ENCODE results near the gene HES1. TPM values are rescaled to one million over a fixed set of nuclear protein-coding genes. Genes with fewer than 3 reads are reported as not detected.

Gene HES1
- total RNA-seq, 3 donors from 2014 or later = 6.6 to 110 (median 87.2) TPM

DNA sequence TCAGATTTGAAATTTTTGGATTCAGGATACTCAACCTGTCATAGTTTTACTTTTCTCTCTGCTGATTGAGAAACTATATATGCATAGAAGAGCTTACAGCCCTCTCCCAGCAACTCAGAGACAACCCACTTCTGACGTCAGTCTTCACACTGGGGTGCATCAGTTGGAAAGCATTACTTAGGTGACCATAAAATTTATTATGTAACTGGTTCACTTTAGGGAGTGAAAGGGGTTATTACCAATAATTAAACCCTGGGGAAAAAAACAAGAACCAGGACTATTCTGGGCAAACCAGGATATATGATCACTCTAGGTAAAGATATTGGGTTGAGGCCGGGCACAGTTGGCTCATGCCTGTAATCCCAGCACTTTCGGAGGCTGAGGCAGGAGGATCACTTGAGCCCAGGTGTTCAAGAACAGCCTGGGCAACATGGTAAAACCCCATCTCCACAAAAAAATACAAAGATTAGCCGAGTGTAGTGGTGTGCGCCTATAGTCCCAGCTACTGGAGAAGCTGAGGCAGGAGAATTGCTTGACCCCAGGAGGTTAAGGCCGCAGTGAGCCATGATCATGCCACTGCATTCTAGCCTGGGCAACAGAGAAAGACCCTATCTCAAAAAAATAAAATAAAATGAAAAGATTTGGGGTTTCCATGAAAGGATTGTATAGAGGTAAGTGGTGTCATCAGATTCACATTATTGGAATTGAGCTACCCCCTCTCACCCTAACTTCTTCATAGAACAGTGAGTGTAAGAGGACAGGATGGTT lies 27.1 kb downstream of the HES1 start:
- no peak for DNase-seq (ENCODE audit: low spot score in 2 of 2)
- H3K36me3 ChIP-seq = no peaks in the 10 kb centered on the region
- no peaks in the 10 kb centered on the region for H3K9me3 ChIP-seq
- intact Hi-C loops (cut with DNase I; ENCODE audit: low total_unique reads) = no loop called here
- H3K4me3 ChIP-seq = no peak overlapping the region
- TF ChIP-seq, protein P1, sequence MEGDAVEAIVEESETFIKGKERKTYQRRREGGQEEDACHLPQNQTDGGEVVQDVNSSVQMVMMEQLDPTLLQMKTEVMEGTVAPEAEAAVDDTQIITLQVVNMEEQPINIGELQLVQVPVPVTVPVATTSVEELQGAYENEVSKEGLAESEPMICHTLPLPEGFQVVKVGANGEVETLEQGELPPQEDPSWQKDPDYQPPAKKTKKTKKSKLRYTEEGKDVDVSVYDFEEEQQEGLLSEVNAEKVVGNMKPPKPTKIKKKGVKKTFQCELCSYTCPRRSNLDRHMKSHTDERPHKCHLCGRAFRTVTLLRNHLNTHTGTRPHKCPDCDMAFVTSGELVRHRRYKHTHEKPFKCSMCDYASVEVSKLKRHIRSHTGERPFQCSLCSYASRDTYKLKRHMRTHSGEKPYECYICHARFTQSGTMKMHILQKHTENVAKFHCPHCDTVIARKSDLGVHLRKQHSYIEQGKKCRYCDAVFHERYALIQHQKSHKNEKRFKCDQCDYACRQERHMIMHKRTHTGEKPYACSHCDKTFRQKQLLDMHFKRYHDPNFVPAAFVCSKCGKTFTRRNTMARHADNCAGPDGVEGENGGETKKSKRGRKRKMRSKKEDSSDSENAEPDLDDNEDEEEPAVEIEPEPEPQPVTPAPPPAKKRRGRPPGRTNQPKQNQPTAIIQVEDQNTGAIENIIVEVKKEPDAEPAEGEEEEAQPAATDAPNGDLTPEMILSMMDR (IDR thresholded peaks at IDR 0.05) = no peak
- TF ChIP-seq POLR2A (IDR thresholded peaks at IDR 0.05) (no peak), POLR2AphosphoS5 (IDR thresholded peaks at IDR 0.05) (no peak)
- no peaks in the 10 kb centered on the region for H3K27me3 ChIP-seq
- peaks cover 9 to 21% of the 10 kb centered on the region in 2 donors for H3K4me1 ChIP-seq
- no peak overlapping the region for H3K27ac ChIP-seq

DNA sequence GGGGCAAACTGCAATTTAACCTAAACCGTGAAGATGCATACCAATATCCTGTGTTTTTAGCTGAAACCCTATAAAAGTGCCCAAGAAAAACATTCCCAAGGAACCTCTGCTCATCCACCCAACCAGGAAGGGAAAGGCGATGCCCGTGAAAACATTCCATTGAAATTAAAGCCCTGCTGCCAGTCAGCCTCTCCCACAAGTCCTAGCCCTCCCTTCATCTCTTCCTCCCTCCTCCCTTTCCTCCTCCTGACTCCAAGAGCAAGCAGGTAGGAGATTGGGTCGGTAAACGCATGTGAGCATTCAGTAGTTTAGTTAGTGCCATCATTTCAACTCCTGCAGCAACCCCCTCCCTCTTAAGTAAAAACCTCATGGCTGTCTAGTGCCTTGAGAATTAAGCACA lies 27.7 kb downstream of the HES1 start:
- Histone ChIP-seq H3K27me3 (no peaks in the 10 kb centered on the region), H3K4me3 (no peak overlapping the region), H3K27ac (peak overlapping the region in 1 of 2 donors; percentile 20), H3K36me3 (no peaks in the 10 kb centered on the region), H3K9me3 (no peaks in the 10 kb centered on the region), H3K4me1 (peaks cover 9 to 21% of the 10 kb centered on the region in 2 donors)
- intact Hi-C loops (cut with DNase I; ENCODE audit: low total_unique reads) = no loop called here
- TF ChIP-seq POLR2A (IDR thresholded peaks at IDR 0.05) (no peak), POLR2AphosphoS5 (IDR thresholded peaks at IDR 0.05) (no peak)
- TF ChIP-seq, protein P1 (IDR thresholded peaks at IDR 0.05) = no peak
- DNase-seq (ENCODE audit: low spot score in 2 of 2) = no peak

- Histone ChIP-seq H3K9me3 (no peaks in the 10 kb centered on the region), H3K27ac (no peak overlapping the region), H3K4me1 (peaks cover 6 to 11% of the 10 kb centered on the region in 2 donors), H3K4me3 (no peak overlapping the region), H3K27me3 (no peaks in the 10 kb centered on the region), H3K36me3 (no peaks in the 10 kb centered on the region)
- intact Hi-C loops (cut with DNase I; ENCODE audit: low total_unique reads) = no loop called here
- DNase-seq (ENCODE audit: low spot score in 2 of 2) = no peak
- no peak for TF ChIP-seq POLR2AphosphoS5 (IDR thresholded peaks at IDR 0.05)
Observed at GRCh38 chr3:194164861-194165260, 28.9 kb downstream of the HES1 start.

DNA sequence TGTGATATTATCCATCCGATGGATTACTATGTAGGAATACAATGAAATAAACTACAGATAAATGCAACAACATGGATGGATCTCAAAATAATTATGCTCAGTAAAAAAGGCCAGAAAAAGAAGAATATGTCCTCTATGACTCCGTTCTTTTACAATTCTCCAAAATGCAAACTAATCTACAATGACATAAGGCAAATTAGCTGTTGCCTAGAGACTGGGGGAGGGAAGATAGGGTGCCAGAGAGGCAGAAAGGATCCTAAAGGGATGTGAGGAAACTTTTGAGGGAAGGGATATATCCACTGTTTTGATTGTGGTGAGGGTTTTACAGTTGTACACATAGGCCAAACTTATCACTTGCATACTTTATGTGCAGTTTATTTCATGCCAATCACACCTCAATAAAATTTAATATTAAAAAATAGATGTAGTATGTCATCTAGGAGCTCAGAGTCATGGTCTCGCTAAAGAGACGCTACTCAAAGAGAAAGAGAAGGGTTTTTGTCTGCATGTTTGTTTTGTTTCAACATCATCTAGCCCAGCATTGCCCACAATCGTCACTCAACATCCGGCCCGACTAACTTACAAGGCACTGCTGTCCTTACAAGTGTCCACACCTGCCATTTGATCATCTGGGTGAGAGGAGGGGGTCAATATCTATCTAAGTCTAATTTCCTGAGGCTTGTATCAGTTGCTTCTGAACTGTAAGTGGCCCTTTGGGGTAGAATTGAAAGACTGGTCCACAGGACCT lies 29.5 kb downstream of the HES1 start:
- H3K4me1 ChIP-seq = peaks cover 6 to 8% of the 10 kb centered on the region in 2 donors
- intact Hi-C loops (cut with DNase I; ENCODE audit: low total_unique reads) = no loop called here
- H3K4me3 ChIP-seq = no peak overlapping the region
- DNase-seq (ENCODE audit: low spot score in 2 of 2) = no peak
- no peaks in the 10 kb centered on the region for H3K36me3 ChIP-seq
- no peaks in the 10 kb centered on the region for H3K27me3 ChIP-seq
- H3K27ac ChIP-seq = peak overlapping the region; percentile 44 to 81
- TF ChIP-seq POLR2A (IDR thresholded peaks at IDR 0.05) (no peak), POLR2AphosphoS5 (IDR thresholded peaks at IDR 0.05) (no peak)
- TF ChIP-seq, protein P1 (IDR thresholded peaks at IDR 0.05) = no peak
- H3K9me3 ChIP-seq = no peaks in the 10 kb centered on the region

DNA sequence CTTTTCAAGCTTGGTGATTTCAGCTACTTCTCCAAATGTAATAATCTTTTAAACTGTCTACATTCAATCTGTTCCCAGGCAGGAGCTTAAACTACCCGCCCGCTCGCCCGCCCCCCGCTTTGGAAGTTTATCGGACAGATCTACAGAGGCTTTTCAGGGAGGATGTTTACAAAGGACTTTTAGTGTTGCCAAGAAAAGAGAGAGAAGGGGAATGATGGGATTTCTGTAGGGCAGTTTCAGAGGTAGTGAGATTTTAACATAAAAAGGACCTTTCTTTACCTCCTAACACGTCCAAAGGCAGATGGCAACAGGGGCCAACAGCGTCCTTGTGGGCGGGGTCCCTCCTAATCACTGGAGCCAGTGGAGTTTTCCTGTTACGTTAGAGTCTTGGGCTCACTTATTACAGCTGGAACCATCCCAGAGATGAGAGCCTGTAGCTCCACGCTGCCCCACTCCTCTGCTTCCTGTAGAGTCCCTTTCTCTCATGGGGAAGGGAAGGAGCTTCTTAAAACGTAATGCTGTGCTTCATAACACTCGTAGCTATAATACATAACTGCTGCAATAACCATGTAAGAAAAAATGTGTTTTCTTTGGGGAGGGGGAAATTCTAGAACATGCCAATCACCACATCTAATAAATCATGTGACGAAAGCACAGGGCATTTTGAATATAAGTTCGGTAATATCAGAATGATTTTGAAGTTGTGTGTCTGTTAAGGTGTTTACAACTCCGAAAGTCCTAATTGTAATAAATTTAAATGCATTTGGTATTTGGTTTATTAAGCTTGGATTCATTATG lies 30.9 kb downstream of the HES1 start:
- Histone ChIP-seq H3K9me3 (no peaks in the 10 kb centered on the region), H3K27ac (peak overlapping the region; percentile 77 to 81), H3K4me1 (peaks cover 4 to 6% of the 10 kb centered on the region in 2 donors), H3K4me3 (peak overlapping the region in 2 of 3 donors; percentile 27 to 35), H3K27me3 (no peaks in the 10 kb centered on the region), H3K36me3 (no peaks in the 10 kb centered on the region)
- DNase-seq (ENCODE audit: low spot score in 2 of 2) = no peak
- intact Hi-C loops (cut with DNase I; ENCODE audit: low total_unique reads) = no loop called here
- TF ChIP-seq POLR2AphosphoS5 (IDR thresholded peaks at IDR 0.05) = no peak
- no peak for TF ChIP-seq POLR2A (IDR thresholded peaks at IDR 0.05)
- TF ChIP-seq, protein P1 (IDR thresholded peaks at IDR 0.05) = no peak
